Central memory CD4-positive, alpha-beta T cell (primary cell): ENCODE measurements around the gene TMC6.
"Not testable (repeated sequence)": the region's sequence is repeated elsewhere in the genome, so short reads cannot be mapped to it uniquely, and the experiment has no call there.

Experiments used
- DNase-seq: peaks from one replicate; pipeline ENCODE4 v3.0.0; 2022

The TMC6 gene

DNA sequence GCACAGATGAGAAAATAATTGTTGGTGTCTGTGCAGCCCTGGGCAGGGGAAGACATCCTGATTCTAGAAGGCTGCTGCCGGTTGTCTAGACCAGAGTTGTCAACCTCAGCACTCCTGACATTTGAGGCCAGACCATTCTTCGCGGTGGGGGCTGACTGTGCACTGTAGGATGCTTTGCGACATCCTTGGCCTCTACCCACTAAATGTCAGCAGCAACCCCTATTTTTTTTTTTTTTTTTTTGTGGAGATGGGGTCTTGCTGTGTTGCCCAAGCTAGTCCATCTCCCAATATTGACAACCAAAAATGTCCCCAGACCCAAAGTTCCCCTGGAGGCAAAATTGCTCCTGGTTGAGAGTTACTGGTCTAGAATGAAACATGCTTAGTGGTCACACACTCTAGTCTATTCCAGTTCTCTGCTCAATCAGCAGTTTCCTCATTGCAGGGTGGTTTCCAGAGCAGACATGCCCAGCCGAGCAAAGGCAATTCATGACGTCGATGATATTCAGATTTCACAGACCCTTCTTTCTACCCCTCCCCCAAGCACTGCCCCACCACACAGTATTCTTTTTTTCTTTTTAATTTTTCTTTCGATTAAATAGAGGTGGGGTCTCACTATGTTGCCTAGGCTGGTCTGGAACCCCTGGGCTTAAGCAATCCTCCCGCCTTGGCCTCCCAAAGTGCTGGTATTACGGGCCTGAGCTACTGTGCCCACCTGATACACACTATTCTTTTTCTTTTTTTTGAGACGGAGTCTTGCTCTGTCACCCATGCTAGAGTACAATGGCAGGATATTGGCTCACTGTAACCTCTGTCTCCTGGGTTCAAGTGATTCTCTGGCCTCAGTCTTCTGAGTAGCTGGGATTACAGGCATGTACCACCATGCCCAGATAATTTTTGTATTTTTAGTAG lies 26.6 kb upstream of the TMC6 start:
- DNase-seq = no peak

DNA sequence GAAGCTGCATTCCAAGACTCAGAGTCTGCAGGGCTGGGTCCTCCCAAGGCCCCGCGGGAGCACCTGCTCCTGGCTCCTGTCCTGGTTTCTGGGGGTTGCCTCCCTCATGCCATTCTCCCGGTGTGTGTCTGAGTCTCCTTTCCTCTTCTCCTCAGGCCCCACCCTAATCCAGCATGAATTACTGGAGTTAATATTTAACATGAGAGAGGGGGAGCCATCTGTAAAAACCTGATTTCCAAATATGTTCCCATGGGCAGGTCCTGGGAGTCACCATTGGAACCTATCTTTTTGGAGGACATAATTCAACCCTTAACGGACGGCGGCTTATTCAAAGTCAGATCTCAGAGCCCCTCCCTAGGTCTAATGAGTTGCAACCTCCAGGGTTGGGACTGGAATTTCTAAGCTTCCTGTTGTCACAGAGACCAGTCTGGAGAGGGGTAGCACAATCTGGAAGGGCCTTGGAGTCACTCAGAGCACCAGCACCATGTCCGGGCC lies 23.0 kb upstream of the TMC6 start:
- DNase-seq = no peak

DNA sequence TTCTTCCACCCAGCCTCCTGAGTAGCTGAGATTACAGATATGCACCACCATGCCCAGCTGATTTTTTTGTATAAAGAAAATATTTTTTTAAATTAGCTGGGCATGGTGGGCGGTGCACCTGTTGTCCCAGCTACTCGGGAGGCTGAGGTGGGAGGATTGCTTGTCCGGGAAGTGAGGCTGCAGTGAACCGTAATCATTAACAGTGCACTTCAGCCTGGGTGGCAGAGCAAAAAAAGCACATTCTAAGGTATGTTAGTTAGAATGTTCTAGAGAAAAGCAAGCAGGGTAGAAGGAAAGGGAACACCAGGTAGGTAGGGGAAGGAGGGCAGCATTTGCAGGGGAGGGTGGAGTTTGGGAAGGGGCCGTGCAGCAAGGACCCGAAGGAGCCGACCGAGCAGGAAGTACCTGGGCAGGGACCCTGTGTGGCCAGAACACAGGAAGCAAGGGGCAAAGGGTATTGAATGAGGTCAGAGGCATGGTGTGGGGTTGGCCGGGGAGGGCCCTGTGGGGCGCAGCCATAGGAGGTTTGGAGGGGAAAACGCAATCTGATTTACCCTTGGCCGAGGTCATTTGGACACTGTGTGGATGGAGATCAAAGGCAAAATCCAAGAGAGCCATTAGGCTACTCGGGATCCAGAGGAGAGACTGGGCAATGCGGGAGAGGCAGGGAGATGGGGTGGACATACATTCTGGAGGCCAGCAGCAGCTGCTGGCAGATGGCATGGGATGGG lies 19.9 kb upstream of the TMC6 start:
- DNase-seq = no peak

DNA sequence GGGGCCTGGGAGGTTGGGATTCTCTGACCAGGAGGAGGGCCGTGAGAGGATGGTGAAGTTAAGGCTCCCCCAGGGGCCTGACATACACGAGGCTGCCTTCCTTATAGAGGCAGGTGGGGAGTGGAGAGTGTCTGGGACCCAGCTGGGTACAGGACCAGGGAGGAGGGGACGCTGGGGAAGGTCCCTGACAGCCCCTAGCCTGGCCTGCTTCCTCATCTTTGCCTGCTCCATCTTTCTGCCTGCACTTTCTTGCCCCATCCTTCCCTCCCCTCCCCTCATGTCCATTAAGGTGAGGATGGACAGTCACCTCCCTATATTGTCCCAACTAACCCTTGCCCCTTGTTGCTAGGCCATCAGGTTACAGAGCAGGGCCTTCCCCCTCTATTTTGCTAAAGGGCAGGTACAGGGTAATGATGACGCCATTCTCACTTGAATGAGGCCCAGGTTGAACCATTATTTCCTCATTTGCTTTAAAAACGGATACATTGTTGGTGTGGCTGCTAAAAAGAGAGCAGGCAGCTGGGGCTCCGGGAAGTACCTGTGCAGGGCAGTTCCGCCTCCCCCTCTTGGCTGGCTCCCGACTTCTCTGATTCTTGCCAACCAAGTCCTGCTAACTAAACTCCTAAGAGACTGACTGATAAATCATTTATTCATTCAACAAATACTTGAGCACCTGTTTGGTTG lies 18.9 kb upstream of the TMC6 start:
- no peak for DNase-seq

DNA sequence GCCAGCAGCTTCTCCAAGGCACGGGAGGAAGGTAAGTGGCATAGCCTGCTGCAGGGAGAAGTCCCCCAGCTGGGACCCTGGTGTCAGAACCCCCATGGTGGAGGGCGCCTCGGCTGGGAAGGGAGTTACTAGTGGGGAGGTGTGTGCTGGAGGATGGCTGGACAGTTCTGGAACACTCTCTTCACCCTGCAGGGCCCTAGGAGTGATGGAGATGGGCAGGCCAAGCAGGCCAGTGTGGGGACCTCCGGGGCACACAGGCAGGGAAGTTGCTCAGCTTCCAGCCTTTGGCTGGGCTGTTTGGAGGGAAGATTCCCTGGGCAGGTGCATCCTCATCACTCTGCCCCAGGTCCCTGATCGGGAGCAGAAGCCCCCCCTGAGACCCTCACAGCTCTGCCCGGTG lies 18.3 kb upstream of the TMC6 start:
- no peak for DNase-seq

DNA sequence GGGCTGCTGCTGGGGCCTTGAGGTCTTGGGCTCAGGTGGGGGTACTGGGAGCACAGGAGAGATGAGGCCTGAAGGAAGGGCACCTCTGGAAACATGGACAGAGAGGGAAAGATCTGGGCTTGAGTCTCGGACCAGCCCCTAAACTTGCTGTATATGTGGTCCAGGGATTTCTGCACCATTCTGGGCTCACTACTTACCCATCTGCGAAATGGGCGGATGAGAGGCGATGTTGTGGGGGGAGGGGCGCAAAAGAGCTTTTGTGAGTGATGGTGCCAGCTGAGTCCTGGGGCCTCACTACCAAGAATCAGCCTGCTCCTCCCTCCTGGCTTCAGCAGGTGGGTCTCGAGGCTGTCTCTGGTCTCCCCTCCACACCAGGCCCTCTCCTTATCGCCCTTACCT lies 17.9 kb upstream of the TMC6 start:
- DNase-seq = no peak

DNA sequence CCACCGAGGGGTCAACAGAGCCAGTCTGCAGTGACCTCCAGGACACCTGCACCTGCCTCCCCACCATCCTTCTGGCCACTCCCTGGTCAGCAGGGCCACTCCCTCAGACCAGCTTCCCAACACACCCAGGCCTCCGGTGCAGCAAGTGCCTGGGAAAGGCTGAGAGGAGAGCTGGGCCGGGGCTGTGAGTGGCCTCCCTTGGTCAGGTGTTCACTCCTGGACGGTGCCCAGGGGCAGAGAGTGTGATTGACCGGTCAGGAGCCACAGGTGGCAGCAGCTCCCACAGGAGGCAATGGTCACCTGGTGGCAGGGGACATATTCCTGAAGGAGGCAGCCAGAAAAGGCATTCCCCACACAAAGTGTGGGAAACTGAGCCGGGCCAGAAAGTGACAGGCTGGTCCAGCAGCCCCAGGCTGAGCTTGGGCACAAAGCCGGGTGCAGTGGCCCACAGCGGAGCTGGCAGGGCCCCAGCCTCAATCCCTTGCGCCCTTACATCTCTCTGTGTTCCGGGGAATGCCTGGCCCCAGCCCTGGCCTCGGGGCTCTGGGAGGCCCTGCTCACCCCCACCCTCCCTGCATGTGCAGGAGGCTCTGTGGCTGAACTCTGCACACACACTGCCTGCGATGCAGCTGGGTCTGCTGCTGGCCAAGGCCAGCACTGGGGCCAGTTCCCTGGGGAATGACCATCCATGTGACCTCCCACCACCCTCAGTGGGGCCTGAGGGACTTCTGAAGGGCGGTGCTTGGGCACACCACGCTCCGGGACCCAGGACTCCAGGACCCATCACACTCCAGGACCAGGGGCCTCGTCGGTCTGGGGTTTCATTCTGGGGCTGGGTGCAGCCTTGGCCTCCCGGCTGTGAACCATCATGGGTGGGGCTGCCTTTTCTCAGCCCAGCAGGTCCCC lies 16.4 kb upstream of the TMC6 start:
- no peak for DNase-seq

DNA sequence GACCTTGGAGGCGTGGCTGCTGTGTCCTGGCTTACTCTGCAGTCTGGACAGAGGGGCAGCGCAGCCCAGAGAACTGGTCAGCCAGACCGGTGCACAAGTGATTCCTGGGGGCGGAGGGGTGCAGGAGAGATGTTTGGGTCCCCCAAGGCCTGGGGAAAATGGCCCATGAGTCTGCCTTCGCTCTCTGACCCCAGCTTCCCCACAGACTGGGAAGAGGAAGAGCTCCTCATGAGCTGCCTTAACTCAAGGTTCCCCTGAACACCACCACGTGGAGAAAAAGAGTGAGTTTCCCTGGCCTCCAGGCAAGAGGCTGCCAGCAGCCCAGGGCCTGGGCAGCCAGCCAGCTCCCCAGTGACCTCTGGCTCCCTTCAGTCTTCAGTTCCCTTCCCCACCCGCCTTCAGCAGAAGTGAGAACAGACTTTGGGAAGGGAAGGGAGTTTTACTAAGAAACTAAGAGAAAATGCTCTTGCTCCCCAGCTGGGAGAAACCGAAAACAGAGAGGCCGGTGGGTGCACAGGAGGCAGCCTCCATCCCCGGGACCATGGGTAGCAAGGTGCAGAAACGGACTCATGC lies 15.7 kb upstream of the TMC6 start:
- no peak for DNase-seq

DNA sequence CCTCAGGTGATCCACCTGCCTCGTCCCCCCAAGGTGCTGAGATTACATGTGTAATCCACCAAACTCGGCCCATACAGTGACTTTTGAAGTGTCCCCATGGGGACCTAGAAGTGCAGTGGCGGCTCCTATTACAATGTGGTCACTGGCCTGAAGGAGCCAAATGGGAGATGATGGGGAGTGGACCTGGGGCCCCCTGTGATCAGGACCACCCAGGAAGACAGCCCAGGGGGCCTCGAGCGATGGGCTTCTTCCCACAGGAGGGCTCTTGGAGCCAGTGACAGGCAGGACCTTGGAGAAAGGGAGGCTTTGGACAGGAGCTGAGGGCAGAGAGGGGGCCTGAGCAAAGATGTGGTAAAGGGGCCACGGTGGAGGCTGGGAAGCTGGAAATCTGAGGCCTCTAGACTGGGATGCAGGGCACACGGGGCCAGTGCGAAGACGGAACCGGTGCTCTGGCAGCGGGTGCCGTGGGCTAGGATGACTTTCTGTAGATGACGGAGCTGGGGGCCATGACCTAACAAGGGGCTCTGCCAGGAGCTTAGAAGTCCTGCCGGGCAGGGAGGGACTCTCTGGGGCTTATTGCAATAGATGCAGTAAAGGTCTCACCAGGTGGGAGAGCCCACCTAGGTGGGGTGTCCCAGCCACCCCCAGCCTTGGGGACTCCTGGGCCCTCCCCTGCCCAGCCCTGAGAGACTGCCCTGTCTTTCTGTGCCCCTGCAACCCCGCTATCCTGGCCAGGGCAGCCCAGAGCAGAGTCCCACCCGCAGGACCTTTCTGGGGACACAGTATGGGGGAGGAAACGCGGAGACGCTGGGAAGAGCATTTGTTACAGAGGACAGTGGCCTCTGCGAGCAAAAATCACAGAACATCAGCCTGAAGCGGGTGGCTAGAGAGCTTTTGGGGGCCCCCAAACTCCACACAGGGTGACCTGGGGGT lies 14.9 kb upstream of the TMC6 start:
- DNase-seq = no peak

DNA sequence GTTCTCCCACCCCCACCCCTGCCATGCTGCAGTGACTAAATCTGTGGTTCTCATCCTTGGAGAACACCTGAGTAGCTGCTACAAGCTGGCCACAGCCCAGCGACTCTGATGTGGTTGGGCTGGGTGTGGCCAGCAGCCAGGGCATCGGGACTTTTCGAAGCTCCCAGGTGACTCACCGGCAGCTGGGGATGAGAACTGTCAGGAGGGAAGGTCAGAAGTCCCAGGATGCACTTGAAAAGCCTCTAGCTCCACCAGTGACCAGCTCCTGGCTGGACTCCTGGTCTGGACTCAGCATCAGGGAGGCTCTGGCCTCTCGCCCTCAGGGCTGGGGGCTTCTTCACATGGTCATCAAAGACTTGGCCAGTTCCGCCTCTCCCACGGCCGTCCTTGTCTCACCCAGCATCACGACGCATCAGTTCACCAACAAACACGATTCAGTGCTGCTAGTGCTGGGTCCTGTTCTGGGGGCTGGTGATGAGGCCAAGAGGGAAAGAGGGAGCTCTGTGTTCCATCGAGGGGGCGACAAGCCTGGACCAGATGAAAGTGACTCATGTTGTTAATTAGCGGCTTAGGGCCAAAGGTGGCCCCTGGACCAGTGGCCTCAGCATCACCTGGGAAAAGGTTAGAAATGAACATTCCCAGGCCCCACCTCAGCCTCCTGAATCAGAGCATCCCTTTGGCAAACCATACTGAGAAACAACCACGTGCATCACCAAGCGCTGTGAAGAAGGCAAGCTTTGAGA lies 13.7 kb upstream of the TMC6 start:
- no peak for DNase-seq

DNA sequence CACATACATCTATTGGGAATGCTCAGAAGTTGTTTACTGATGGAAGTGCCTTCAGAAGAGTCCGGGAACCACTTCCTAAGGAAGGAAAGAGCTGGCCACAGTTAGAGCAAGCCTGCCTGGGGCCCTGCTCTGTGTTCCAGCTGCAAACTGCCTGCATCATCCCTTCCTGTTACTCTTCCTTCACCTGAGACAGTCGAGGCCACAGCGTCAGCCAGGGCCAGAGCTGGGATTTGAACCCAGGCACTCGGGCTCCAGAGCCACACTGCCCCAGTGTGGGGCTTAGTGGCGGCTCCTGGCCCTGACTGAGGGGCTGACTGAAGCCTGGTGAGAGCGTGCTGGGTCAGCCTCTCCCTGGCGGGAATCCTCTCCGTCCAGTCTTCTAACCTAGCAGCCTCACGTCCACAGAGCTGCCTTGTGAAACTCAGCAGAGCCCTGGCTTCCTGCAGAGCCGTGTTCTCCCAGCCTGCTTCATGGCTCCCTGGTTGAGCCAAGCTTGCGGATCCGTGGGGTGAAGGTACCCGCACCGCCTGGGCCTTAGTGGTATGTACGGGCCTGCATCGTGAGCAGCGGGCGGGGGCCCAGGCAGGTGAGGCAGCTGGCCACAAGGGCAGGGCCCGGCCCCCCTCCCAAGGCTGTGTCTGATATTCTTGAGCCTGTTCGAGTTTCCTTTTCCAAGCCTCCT lies 13.0 kb upstream of the TMC6 start:
- no peak for DNase-seq

DNA sequence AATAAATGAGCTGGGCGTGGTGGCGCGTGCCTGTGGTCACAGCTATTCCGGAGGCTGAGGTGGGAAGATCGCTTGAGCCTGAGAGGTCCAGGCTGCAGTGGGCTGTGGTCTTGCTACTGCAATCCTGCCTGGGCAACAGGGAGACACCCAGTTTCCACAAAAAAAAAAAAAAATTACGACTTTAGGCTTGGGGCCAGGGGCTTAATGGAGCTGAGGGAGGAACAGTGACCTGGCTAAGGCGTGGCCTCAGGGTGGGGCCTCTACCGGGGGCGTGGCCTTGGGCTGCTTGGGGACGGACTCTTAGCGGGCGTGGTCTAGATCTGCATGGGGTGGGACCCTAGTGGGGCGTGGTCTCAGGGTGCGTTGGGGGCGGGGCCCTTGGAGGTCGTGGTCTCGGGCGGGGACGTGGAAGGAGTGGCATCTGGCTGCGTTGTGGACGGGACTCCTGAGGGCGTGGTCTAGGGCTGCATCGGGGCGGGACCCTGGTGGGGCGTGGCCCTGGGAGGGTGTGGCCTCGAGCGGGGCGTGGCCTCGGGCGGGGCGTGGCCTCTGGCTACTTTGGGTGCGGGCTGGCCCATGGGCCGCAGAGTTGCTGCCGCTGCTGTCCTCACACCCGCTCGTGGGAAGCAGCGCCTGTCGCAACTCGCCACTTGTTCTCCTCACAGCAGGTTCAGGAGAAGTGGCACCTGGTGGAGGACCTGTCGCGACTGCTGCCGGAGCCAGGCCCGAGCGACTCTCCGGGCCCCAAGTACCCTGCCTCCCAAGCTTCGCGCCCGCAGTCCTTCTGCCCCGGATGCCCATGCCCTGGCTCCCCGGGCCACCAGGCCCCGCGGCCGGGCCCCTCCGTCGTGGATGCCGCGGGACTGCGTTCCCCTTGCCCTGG lies 11.9 kb upstream of the TMC6 start:
- DNase-seq = peak; percentile 96

DNA sequence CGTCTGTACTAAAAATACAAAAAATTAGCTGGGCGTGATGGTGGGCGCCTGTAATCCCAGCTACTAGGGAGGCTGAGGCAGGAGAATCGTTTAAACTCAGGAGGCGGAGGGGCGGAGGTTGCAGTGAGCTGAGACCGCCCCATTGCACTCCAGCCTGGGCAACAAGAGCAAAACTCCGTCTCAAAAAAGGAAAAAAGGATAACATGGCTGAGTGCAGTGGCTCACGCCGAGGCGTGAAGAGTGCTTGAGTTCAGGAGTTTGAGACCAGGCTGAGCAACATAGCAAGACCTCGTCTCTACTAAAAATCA lies 11.3 kb upstream of the TMC6 start:
- DNase-seq = not testable (repeated sequence)

DNA sequence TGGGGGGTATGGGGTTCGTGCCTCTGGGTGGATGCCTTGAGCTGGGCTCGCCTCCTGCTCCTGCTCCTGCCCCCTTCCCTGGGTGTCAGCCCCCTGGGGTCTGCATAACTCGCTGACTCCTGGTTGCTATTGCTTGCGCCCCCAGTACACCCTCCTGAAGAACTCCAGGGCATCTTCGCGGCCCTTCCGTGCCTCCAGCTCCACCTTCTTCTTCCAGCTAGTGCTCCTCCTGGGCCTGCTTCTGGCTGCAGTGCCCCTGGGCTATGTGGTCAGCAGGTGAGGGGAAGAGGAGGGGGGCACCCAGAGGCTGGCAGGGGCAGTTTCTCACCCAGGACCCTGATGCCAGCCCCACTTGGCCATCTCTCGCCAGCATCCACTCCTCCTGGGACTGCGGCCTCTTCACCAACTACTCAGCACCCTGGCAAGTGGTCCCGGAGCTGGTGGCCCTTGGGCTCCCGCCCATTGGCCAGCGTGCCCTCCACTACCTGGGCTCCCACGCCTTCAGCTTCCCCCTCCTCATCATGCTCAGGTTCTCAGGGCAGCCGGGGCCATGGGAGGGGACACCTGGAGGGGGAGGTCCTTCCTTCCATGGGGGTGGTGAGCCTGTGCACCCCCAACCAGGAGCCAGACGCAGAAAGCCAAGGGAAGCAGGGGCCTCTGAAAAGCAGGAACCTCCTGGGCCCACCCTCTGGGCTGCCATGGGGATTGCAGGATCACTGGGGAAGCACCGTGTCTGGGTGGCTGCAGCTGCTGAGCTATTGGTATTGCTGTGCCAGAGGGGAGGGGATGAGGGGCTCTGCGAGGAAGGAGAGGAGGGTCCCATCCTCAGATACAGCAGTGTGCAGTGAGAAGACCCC lies 9.9 kb upstream of the TMC6 start:
- DNase-seq = no peak

DNA sequence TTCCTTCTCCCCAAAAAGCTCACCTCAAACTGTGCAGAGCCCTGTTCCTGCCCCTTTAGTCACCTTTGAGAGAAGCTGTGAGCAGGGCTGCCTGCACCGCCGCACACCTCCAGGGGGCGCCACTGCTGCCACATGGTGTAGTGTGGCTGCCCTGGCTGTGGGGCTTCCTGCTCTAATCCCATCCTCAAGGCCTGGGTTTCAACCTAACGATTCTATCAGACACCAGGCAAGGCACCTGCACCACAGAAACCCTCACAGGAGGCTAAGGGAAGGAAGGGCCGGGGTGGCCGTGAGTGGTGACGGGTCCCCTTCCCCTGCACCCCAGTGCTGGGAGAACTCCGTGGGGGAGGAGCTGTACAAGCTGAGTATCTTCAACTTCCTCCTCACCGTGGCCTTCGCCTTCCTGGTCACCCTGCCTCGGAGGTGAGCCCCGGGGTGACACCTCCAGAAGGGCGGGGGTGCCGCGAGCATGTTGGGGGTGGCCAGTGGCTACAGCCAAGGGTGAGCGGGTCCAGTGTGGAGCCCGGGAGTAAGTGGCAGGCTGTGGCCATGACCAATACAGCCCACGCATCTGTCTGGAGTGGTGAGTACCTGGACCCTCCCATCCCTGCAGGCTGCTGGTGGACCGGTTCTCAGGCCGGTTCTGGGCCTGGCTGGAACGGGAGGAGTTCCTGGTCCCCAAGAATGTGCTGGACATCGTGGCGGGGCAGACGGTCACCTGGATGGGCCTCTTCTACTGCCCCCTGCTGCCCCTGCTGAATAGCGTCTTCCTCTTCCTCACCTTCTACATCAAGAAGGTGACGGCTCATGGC lies 9.0 kb upstream of the TMC6 start:
- DNase-seq = peak; percentile 42

DNA sequence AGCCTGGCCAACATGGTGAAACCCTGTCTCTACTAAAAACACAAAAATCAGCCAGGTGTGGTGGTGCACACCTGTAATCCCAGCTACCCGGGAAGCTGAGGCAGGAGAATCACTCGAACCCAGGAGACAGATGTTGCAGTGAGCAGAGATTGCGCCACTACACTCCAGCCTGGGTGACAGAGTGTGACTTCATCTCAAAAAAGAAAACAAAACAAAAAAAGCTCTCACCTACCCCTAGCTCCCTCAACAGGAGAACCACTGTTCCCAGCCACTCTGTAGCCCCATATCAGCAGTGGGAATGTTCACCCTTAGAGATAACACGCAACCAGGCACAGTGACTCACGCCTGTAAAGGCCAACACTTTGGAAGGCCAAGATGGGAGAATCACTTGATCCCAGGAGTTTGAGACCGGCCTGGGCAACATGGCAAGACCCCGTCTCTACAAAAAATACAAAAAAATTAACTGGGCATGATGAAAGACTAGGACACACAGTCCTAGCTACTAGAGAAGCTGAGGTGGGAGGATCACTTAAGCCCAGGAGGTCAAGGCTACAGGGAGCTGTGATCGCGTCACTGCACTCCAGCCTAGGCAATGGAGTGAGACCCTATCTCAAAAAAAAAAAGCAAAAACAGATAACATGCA lies 7.4 kb upstream of the TMC6 start:
- DNase-seq = no peak
